Myocyte (in vitro differentiated cells): Measurements from ENCODE around the gene PYGB. TPM values are rescaled to one million over a fixed set of nuclear protein-coding genes. Genes with fewer than 3 reads are reported as not detected.
"Not testable (repeated sequence)": the region's sequence is repeated elsewhere in the genome, so short reads cannot be mapped to it uniquely, and the experiment has no call there.

Experiments used
- DNase-seq: peaks from one replicate; pipeline ENCODE4 v3.0.0-alpha.2; 2012; ENCODE audit warnings: low read depth
- total RNA-seq: library from RNA; depleted of rRNA; stranded (reverse); fragments of >200 nt; gene quantifications from 2 replicates; pipeline ENCODE4 v1.2.3, GENCODE V29; 2014

The PYGB gene
- total RNA-seq, 1 donor from 2014 or later = 48.9 TPM

DNA sequence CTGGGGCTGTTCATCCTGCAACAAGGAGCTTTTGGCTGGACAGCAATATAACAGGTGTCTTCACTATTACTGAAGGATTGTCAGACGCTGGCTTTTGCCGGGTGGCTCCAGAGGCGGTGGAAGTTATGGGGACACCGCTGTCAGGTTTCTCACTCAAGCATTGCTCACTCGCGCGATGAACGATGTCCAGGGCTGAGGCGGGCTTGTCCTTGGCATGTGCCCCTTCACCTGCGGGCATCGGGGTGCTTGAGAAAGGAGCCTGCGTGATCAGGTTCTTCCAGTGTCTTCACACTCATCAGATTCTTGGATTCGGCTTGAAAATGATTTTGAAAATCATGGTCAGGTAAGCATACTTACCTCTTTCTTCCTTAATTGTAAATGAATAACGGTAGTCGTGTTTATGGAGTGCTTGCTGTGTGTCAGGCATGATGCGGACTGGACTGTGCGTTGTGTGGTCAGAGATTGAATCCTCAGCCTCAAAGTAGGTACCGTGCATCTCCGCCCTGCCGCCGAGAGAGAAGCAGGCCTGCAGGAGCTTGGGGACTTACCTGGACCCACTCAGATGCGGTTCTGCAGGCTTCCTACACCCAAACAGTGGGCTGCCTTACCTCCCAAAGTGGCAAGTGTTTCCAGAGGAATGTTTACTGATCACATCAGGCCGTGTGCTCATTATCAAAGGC lies 18.3 kb upstream of the PYGB start:
- DNase-seq = no peak

DNA sequence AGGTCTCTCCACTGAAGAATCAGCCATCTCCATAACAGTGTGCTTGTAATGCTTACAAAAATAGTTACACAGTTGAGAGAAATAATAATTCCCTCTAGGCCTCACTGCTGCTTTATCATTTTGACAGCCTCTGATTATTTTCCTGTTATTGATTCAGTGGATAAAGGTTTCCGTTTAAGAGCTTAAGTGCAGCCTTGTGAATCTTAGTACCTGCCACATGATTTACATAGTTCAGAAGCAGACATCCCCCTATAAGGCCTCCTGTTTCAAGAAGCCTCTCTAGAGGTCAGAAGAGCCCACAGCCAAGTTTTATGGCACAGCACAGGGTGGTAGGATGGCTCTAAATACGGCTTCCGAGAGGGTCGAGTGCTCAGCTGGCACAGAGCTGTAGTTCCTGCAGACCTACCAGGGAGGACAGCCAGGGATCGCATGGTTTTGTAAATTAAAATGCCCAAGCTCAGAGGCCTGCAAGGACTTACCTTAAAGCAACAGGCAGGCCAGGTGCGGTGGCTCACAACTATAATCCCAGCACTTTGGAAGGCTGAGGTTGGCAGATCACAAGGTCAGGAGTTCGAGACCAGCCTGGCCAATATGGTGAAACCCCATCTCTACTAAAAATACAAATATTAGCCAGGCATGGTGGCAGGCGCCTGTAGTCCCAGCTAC lies 17.6 kb upstream of the PYGB start:
- DNase-seq = no peak

DNA sequence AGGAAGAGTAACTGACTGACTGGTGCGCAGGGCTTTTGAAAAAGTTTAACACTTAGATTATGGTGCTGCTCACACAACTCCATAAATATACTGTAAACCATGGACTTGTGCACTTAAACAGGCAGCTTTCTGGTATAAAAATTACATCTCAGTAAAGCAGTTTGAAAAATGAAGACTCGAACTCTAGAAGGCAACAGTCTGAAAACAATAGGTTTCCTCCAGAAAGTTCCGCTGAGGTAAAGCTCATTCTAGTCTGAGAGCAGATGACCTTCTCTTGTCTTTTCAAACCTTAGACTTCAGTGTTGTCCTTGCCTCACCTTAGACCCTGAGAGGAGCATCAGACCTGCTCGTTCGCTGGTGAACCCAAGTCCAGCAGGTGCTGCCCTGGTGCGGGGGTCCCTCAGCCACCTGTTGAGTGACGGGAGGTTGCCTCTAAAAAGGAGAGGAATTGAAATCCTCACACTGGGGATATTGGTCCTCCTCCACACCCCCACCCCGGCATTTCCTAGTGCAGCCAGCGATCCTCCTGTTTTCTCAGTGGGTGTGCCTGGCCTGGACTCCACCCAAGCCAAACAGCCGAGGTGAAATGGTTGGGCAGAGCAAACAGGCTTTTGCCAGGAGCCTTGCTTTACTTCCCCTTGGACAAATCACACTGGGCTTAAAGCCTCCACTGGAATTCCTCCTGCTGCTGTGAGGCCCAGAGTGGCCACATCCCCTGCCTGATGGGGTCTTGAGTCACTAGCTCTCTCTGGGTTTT lies 14.7 kb upstream of the PYGB start:
- DNase-seq = peak; percentile 49

DNA sequence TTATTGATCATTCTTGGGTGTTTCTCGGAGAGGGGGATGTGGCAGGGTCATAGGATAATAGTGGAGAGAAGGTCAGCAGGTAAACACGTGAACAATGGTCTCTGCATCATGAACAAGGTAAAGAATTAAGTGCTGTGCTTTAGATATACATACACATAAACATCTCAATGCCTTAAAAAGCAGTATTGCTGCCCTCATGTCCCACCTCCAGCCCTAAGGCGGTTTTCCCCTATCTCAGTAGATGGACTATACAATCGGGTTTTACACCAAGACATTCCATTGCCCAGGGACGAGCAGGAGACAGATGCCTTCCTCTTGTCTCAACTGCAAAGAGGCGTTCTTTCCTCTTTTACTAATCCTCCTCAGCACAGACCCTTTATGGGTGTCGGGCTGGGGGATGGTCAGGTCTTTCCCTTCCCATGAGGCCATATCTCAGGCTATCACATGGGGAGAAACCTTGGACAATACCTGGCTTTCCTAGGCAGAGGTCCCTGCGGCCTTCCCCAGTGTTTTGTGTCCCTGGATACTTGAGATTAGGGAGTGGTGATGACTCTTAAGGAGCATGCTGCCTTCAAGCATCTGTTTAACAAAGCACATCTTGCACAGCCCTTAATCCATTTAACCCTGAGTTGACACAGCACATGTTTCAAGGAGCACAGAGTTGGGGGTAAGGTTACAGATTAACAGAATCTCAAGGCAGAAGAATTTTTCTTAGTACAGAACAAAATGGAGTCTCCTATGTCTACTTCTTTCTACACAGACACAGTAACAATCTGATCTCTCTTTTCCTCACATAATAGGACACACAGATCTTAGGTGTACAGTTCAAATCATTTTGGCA lies 13.7 kb upstream of the PYGB start:
- DNase-seq = not testable (repeated sequence)

- no peak for DNase-seq
Measured at GRCh38 chr20:25236450-25237304, 11.2 kb upstream of the PYGB start.

- DNase-seq = peak; percentile 96
Measured at GRCh38 chr20:25237610-25238318, 10.1 kb upstream of the PYGB start.

GRCh38 chr20:25238319-25239037 lies 9.4 kb upstream of the PYGB start:
- peak; percentile 43 for DNase-seq

DNA sequence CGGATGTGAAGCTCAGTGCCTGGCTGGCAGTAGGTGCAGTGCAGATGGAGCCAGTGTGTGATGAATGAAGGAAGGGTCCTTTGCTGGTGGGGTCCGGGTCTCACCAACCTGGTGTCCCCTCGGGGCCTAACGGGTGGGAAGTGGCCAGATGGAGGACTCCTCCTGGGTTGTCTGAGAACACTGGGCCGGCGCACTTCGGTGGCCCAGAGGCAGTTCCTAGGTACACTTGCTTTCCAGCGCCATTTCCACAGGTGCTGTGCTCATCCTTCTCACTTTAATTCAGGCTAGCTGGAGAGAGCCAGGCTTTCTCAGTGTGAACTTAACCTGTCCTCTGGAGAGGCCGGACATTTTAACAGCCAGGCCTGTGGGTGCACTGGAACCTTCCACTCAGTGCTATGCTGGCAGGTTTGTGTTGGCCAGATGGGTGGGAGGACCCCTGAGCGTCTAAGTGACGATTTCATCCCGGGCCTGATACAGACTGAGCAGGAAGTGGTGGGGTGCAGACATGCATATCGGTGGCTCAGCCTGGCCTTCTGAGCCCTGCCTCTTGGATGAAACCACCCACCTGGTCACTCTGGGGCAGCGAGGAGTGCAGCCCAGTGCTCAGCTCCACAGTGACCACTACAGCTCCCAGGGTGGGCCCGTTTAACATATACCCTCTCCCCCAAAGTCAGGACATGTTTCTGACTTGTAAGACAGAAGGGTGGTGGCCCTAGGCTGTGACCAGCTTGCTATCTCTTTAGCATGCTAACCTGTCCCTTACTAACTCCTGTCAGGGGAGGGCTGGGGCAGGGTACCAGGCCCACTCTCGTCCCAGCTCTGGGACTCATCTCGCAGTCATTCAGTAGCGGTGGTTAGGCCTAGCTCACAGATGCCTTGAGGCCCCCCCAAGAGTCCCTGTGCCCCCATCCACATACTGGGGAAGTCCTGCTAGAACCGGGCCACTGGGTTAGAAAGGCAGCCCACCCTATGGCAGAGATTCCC lies 8.2 kb upstream of the PYGB start:
- no peak for DNase-seq

- DNase-seq = not testable (repeated sequence)
Measured at GRCh38 chr20:25240851-25241658, 6.8 kb upstream of the PYGB start.

GRCh38 chr20:25241659-25241955 lies 6.3 kb upstream of the PYGB start:
- not testable (repeated sequence) for DNase-seq

DNA sequence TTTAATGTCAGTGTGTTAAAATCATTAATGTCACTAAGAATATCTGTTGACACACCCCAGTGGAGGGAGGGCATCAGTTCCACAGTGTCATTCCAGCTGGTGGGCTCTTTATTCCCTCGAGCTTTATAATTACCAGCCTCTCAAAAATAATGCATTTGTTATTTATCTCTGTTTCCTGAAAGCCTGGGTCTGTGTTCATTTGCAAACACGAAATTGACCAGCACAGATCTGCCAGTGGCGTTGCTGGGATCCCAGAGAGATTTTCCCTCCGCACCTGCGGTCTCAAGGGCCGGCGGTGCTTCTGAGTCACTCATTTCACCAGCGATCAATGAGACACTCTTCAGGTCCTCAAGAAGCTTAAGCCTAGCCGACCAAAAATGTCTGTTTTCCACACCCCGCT lies 5.7 kb upstream of the PYGB start:
- no peak for DNase-seq

- DNase-seq = no peak
Measured at GRCh38 chr20:25243416-25243979, 4.4 kb upstream of the PYGB start.

GRCh38 chr20:25244976-25245375 lies 2.9 kb upstream of the PYGB start:
- DNase-seq = no peak

GRCh38 chr20:25245461-25245860 lies 2.4 kb upstream of the PYGB start:
- peak; percentile 27 for DNase-seq

- DNase-seq = no peak
Measured at GRCh38 chr20:25246182-25246999, 1.5 kb upstream of the PYGB start.

GRCh38 chr20:25247000-25247517 lies 826 bp upstream of the PYGB start:
- DNase-seq = peak; percentile 85
